GM21423 (cell line): Measurements from ENCODE around the gene KYNU.
"Not testable (repeated sequence)": the region's sequence is repeated elsewhere in the genome, so short reads cannot be mapped to it uniquely, and the experiment has no call there.

Experiments
- ATAC-seq: cut with Tn5 transposase; IDR thresholded peaks from one replicate; pipeline ENCODE4 v1.9.1; 2021; ENCODE audit warnings: mild to moderate bottlenecking, moderate library complexity; ENCODE audit not compliant: unreplicated experiment

KYNU gene

DNA sequence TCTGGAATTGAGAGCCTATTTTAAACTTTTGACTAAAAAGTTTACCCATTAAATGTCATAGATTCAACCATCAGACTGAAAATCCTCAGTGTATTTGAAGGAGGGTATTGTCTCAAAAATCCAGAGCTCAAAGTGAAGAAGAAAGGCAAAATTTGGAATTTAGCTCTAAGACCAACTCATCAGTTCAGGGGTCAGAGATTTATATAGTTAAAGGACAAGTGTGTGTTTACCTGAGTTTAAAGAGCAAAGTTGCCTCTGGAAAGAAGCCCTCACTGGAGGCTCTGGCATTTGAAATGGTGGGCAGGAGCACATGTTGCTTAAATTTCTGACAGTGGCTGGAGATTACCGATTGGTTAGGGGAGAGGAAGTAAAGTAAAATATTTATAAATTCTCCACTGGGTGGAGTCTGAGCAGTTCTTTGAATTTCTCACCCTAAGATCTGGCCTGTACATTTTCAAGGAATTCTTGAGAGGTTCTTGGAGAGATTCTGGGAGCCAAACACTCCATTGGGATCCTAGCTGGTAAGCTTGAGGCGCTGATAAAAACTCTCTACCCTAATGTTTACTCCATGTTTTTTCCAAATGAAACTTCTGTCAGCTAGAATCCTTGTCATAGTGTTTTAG is at the start of gene KYNU:
Gene KYNU (plus strand): TSS at position 449 of the 623 bp plus-strand sequence. CDS start 7,704 bp downstream, outside the sequence.
- ATAC-seq, result peak; percentile 62

DNA sequence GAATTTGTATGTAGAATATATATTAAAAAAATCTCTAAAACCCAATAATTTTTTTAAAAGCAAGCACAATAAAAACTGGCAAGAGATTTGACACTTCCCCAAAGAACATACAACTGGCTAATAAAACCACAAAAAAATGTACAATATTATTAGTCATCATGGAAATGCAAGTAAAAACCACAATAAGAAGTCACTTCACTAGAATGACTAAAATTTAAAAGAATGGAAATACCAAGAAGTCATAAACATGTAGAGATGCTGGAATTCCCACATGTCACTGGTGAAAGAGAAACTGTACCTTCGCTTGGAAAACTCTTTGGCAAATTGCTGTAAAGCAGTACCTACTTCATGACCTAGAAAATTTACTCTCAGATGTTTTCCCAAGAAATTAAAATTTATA is 43.4 kb upstream of the KYNU start:
- no peak for ATAC-seq

- no peak for ATAC-seq
These were observed 37.0 kb upstream of the KYNU start for GRCh38 chr2:142840436-142840835.

DNA sequence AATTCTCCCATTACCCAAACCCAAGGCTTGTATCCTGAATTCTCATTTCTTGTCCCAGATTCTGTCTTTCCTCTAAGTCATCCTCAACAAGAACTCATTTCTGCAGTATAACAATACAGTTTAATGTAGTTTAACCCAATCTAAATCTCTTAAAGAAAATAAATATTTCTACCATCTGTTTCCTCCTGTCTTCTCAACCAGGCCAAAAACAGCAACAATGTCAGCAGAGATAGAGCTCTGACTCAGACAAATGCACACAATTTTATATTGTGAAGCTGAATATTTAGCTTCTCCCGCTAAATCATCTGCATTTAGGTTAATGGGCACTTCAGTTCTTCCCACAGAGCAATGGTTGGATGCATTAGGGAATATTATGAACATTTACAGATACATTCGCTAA is 35.7 kb upstream of the KYNU start:
- no peak for ATAC-seq

DNA sequence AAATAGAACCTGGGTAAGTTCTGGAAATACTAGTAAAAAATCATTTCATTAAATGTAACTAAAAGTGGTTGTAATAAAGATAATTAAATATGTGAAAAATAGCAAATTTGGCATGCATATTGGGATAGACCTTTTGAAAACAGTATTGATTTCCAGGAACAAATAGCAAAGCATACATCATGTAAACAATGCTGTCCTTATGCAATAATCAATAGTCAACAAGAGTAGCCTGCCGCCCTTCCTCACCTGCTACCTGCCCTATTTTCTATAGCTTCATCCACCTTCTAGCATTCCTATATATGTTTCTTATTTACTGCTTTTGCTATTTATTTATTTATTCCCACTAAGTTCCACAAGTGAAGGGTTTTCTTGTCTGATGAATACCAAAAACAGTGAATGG is 35.1 kb upstream of the KYNU start:
- no peak for ATAC-seq

- ATAC-seq, result no peak
These were observed 33.7 kb upstream of the KYNU start for GRCh38 chr2:142843731-142844130.

- no peak for ATAC-seq
These were observed 29.3 kb upstream of the KYNU start for GRCh38 chr2:142848023-142848606.

DNA sequence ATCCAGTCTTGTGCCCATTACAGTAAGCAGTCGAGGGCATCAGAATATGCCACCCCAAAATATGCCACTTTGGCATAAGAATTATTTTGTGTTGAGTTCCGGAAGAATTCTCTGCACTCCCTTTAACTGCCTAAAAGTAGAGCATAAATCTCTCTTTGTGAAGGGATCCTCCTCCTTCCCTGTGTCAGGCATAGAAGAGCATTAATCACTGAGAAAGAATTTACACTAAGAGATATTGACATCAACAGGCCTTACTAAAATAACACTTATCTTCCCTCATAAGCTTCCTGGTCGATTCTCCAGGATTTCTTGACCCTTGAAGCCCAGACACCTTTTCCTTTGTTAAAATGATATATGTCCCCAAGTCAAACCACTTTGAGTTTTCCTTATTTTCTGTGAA is 27.6 kb upstream of the KYNU start:
- no peak for ATAC-seq

DNA sequence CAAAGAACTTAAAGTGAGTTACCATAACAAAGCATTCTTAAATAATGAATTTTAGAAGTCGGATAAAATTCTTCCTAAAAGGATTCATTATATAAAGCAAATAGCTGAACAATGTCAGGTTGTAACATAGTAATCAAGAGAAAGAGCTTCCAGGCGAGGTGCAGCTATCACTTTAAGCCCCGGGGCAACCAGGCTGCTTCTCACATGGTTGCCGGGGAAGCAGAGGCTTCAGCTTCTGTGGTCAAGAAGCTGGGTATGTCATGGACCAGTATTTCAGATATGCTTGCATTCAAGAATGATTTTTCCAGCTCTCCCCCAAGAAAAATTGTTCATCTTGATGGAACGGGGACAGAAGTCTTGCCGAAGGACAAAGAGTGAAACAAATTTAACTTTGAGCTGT is 23.6 kb upstream of the KYNU start:
- no peak for ATAC-seq

DNA sequence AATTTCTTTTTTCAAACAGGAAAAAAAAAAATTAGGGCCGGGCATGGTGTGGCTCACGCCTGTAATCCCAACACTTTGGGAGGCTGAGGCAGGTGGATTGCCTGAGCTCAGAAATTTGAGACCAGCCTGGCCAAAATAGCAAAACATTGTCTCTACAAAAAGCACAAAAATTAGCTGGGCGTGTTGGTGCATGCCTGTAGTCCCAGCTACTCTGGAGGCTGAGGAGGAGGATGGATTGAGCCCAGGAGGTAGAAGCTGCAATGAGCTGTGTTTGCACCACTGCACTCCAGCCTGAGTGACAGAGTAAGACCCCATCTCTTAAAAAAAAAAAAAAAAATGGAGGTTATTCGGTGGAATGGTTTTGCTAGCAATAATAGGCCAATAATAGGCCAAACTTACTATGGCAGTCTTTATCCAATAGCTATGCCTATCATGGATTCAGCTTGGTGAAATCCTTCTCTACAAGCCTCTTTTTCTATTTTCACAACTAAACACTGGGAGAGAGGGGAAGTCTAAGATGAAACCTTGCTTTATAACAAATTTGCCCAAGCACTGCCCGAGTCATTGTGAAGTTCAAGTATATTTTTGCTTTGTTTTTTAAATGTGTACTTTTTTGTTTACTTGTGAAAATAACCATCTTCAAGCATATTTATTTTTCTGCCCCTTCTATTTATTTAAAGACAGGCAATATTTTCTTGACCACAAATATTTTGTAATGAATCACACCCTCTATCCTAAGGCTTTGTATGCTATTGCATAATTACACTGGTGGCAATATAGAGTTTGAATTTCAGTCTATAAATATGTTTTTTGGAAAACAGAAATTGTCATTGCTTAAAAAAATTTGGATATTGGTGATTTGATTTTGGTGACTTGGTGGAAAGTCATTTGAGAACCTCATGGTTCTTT is 20.0 kb upstream of the KYNU start:
- ATAC-seq, result no peak

DNA sequence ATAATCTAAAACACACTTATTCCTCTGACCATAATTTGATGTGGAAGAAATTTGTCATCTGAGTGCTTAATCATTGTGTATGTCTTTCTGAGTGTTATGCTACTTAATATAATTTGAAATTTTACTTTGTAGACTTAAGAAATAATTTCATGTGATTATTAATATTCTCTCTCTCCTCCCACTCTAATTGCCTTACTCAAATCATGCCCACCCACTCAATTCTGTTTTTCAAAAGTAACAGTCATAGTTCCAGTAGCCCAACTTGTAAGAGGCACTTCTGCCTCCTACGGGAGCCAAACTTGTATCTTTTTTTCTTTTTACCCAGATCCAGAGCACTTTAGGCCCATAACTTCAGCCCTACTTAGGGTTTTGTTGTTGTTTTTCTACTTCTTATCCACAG is 18.5 kb upstream of the KYNU start:
- no peak for ATAC-seq

- ATAC-seq, result no peak
These were observed 15.2 kb upstream of the KYNU start for GRCh38 chr2:142862299-142862698.

GRCh38 chr2:142862847-142863246 is 14.6 kb upstream of the KYNU start:
- ATAC-seq, result no peak

DNA sequence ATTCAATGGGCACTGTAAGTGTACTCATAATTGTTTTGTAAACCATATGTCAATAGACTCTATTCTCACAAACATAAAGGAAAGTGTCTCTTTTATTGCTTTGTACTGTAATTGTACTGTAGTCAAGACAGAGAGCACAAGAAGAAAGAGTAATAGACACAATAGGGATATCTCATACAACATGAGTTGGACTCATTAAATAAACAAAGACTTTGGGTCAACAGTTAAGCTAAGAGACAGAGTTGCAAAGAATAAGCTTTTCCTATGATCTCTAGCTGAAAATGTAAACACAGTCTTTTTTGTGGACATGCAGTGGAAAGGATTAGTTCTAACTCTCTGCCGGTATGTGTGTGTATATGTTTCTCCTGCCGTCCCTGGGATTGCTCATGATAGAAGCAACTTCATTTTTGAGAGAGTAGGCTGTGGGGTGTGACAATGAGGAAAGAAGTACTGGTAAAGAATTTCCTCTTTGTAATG is 13.9 kb upstream of the KYNU start:
- ATAC-seq, result no peak

GRCh38 chr2:142864605-142865004 is 12.9 kb upstream of the KYNU start:
- not testable (repeated sequence) for ATAC-seq

- ATAC-seq, result peak; percentile 96
These were observed 11.5 kb upstream of the KYNU start for GRCh38 chr2:142865924-142866323.

- peak; percentile 22 for ATAC-seq
These were observed 11.0 kb upstream of the KYNU start for GRCh38 chr2:142866426-142866825.

DNA sequence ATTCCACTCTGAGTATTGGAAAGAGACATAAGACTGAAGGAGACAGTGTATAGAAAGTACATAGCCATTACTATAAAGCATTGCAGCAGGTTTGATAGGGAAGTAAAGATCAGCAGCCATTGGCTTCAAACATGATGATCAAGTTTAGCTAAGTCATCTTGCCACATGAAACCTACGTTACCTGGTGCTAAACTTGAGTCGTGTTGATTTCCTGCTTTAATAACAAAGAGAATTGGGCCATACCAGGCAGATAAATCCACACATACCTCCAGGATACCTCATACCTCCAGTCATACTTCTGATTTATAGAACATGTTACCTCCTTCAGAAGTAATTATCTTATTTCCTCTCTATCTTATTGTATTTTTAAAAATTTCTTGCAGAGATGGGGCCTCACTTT is 10.3 kb upstream of the KYNU start:
- no peak for ATAC-seq

- ATAC-seq, result no peak
These were observed 9.2 kb upstream of the KYNU start for GRCh38 chr2:142868229-142868762.

- not testable (repeated sequence) for ATAC-seq
These were observed 8.4 kb upstream of the KYNU start for GRCh38 chr2:142869065-142869460.

DNA sequence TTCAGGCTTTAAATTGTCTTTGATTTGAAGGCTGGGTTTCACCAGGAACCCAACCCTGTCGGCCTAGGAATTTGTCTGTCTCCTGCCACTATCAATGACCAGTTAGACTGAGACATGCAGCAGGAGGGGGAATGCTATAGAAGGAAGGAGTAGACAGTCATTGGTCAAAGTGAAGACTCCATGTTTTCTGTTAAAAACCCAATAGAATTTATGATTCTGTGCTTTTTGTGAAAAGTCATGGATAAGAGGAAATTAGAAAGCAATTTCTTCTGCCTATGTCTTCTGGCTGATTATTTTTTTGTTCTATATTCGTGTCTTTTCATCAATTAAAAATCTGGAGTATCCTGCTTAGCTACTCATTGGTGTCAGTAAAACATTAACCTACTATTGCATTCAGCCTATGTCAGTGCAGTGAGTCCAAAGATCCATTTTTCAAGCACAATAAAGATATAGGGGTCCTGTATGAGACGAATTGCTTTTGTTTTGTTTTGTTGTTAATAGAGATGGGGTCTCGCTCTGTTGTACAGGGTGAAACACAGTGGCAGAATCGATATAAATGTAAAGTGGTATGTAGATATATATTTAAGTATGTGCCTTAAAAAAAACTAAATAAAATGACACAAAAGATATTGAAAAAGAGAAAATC is 7.9 kb upstream of the KYNU start:
- no peak for ATAC-seq
